ENCODE results near the gene CDH12.

- TF ChIP-seq POLR2A (IDR thresholded peaks at IDR 0.05; ENCODE audit: low read depth, low read length), result no peak
- TF ChIP-seq POLR2AphosphoS5 (IDR thresholded peaks at IDR 0.05; ENCODE audit: low read depth, low read length), result no peak
- TF ChIP-seq TAF1 (IDR thresholded peaks at IDR 0.05; ENCODE audit: borderline replicate concordance, low read depth, low read length), result no peak
Observed at GRCh38 chr5:21806271-21806670, 1046.9 kb downstream of the CDH12 start.

Data from GM12892 (cell line).